ENCODE data around the gene ACSL6. TPM values are rescaled to one million over a fixed set of nuclear protein-coding genes. Genes with fewer than 3 reads are reported as not detected.

ACSL6 gene
- 0.07 and 0.24 TPM in 2 replicates for total RNA-seq (2014; rRNA removed; shearing (Covaris generic))

DNA sequence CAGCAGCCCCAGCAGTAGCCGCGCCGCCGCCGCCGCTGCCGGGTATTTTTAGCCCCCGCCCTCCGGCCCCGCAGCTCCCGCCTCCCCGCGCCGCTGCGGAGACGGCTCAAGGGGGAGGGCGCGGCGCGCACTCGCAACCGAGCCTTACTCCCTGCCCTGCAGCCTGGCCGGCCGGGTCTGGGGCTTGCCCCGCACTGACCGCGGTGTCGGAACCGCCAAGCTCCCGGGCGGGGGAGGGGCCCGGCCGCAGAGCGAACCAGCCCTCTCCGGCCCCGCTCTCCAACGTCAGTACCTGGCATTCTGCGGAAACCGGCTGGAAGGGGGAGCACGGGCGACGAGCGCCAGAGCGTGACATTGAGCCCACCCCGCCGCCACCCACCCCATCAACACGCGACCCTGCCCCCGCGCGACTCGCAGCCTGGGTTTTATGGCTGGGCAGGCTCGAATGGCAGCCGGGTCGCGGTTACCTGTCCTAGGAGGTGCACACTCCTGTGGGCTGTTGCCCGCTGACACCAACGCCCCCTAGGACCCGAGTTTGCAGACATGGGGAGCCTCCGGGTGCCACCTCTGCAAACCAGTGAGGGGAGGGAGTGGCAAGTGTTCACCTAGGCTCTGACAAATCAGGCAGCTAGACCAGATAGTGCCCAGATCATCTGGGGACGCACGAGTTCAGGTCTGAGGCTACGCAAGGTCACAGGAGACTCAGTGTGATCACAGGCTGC is at the start of gene ACSL6:
Gene ACSL6, minus strand, starts transcription at position 37 of the 722 bp plus-strand sequence. CDS start 105 bp downstream, outside the sequence.
- no peak for DNase-seq (ENCODE audit: low spot score)

GRCh38 chr5:132060501-132061161 is 49.2 kb upstream of the ACSL6 start, which contains the start of gene IL3:
IL3 (plus strand) TSS chr5:132060655; CDS start chr5:132060707, 52 bp downstream.
- DNase-seq (ENCODE audit: low spot score) = no peak

DNA sequence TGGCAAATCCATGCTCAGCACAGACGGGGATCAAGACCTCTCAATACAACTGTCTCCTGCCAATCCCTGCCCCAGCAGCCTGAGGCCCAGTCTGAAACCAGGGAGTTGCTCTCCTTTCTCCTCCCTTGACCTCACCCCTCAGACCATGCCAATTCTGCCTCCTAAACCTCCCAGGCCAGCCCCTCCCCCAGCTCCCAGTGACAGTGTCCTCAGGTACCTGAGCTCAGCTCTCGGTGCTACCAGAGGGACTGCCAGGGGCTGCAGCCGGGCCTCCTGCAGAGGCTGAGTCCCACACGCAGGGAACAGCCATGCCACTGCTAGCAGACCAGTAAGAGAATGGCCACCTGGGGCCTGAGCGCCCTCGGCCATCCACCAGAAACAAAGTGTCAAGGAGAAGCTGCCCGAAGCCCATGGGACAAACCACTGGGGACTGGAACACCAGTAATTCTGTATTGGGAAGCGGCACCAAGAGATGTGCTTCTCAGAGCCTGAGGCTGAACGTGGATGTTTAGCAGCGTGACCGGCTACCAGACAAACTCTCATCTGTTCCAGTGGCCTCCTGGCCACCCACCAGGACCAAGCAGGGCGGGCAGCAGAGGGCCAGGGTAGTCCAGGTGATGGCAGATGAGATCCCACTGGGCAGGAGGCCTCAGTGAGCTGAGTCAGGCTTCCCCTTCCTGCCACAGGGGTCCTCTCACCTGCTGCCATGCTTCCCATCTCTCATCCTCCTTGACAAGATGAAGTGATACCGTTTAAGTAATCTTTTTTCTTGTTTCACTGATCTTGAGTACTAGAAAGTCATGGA is 48.4 kb upstream of the ACSL6 start:
- DNase-seq (ENCODE audit: low spot score) = no peak

DNA sequence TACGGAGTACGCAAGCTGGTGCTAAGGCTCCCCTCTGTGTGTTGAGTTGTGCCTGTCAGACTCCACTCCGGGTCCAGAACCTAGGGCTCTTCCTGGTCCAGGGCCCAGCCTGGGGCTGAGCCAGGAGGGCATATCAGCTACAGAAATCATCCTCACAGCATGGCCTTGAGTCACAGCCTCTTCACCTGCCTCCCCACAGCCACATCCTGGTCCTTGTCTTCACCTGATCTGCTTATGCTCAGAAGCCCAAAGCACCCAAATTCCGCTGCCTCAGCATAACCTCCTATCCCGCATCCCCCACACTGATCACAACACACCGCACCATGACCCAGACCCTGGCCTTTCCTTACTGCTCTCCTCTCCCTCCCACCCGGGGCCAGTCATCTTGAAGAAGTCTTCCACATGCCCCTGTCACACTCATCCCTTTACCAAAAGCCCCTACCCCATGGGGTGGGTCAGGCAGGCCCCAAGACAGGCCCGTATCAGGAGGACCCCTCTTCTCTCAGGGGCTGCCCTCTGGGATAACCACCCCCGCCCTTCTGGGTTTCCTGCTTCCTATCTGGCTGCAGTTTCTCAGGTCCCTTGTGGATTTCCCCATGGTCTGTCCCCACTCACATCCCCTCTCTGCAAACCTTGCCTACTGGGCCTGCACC is 47.7 kb upstream of the ACSL6 start:
- DNase-seq (ENCODE audit: low spot score) = no peak

DNA sequence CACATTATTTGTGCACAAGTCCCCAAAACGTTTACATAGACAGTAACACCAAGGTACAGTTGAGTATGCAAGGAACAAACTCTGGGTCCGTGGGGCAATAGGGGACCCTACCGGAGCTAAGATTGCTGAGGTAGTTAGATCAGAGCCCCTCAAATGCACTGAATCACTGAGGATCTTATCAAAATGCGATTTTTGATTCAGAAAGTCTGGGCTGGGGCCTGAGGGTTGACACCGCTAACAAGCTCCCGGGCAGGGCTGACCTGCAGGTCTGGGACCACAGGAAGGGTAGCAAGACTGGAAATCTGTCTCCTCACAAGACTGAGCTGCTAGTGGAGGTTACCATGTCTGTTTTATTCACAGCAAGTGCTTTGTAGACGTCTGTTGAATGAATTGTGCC is 47.2 kb upstream of the ACSL6 start:
- no peak for DNase-seq (ENCODE audit: low spot score)

GRCh38 chr5:132057498-132058255 is 46.2 kb upstream of the ACSL6 start:
- no peak for DNase-seq (ENCODE audit: low spot score)

DNA sequence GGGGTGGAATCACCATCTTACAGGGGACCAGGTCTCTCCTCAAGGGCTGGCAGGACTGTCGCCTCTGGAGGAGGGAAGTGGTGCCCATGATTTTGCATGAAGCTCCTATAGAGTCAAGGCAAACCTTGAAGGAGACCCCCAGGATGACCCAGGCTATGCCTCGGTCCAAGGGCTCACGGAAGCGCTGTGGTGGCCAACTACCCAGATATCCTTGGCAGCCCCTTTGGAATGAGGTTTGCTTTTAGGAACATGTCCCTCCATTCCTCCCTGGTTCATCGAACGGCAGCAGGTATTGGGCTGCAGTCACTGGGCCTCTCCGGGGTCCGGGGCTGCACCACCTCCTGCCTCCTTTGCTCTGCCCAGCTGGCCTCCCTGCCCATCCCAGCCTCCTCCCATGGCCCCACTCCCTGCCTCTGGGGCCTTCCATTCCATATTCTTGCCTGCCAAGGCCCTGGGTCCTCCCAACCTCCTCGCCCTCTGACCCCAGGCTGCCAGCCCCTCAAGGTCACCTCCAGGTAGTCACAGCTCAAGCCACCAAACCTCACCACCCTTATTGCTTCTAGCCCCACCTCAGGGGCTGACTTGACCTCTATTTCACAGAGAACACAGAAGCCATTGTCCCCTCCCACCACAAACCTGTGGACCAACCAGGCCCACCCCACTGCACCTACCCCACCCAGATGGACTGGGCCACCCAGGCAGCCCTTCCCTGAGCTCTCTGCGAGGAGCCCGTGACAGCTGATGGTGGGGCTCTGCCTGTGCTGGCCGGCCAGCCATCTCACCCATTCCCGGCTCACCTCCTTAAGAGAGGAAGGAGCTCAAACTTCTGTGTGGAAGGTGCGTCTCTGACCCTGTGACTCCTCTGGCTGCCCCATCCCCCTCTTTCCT is 45.4 kb upstream of the ACSL6 start:
- DNase-seq (ENCODE audit: low spot score) = no peak

GRCh38 chr5:132055808-132056609 is 44.6 kb upstream of the ACSL6 start:
- DNase-seq (ENCODE audit: low spot score) = no peak

- DNase-seq (ENCODE audit: low spot score) = no peak
Measured at GRCh38 chr5:132055441-132055807, 44.0 kb upstream of the ACSL6 start.

DNA sequence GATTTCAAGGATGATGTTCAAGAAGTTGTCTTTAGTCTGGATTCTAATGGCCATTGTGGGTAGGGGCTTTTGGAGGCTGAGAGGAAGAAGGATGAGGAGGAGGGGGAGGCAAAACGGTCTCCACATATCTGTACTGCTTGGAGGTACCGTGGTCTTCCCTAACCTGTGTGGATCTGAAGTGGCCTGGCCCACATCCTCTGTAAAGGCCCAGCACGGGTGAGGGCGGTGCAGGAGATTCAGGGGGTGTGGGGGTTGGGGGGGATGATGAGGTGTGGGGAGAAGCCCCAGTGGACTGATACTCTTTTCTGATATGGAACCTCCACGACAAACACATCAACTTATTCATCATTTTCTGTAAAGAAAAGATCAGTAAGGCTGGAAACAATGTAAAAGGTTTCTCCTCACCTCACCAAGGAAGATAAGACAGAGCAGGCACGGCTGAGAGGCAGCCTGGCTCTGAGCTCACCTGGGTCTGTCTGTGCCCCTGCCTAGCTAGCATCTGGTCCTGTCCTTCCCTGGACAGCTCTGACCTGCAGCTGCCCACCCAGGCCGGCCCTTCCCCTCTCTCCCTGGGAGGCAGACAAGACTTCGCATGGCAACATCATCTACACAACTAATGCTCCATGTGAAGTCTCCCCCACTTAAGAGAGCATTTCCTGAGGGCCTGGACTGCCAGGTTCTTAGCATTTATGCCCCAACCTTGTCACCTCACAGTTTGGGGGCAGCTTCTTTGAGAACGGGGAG is 43.4 kb upstream of the ACSL6 start:
- DNase-seq (ENCODE audit: low spot score) = no peak

GRCh38 chr5:132054031-132054696 is 42.7 kb upstream of the ACSL6 start:
- DNase-seq (ENCODE audit: low spot score) = no peak

DNA sequence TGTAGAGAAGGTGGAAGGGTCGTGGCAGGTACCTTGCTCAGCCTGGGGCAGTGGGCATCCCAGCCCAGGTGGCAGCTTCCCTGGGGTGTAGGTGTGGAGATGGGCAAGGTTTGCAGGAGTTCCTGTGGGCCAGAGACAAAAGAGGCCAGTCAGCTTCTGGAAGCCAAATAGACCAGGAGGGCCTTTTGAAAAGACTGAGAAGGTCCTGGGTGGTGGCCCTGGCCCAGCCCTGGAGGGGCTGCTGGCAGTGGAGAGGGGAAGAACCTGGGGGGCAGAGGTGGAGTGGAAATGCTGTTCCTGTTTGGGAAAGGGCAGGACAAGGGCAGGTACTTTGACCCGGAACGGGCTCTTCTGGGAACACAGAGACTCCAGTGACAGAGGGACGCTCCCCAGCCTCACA is 42.0 kb upstream of the ACSL6 start:
- DNase-seq (ENCODE audit: low spot score) = no peak

- DNase-seq (ENCODE audit: low spot score) = no peak
Measured at GRCh38 chr5:132052520-132052919, 41.1 kb upstream of the ACSL6 start.

GRCh38 chr5:132050661-132051552 is 39.4 kb upstream of the ACSL6 start:
- no peak for DNase-seq (ENCODE audit: low spot score)

GRCh38 chr5:132050136-132050535 is 38.7 kb upstream of the ACSL6 start:
- DNase-seq (ENCODE audit: low spot score) = no peak

GRCh38 chr5:132049559-132049958 is 38.1 kb upstream of the ACSL6 start:
- no peak for DNase-seq (ENCODE audit: low spot score)

DNA sequence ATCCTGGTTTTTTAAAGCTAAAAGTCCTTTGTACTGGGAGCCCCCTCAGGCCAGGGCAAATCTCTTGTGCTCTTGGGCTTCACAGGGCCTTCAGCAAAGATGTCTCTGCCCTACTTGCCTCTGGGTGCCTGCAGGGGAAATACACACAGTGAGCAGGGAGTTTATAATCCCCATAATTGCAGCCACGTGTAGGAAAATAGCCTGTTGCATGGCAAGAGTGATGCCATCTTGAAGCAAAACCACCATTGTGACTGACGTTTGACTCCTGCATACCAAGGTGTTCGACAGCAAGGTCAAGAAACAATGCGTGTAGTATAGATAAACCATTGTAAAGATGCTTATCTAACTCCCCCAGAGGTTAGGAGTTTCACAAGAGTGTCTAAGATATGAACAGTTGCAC is 37.6 kb upstream of the ACSL6 start:
- DNase-seq (ENCODE audit: low spot score) = no peak

Data from A172 (cell line).